GM03348 (cell line): ENCODE measurements around the gene NDUFS7.
"Not testable (repeated sequence)": the region's sequence is repeated elsewhere in the genome, so short reads cannot be mapped to it uniquely, and the experiment has no call there.

ENCODE experiments used
- DNase-seq: peaks from one replicate; pipeline ENCODE4 v3.0.0; 2012; ENCODE audit warnings: low spot score

Gene NDUFS7

DNA sequence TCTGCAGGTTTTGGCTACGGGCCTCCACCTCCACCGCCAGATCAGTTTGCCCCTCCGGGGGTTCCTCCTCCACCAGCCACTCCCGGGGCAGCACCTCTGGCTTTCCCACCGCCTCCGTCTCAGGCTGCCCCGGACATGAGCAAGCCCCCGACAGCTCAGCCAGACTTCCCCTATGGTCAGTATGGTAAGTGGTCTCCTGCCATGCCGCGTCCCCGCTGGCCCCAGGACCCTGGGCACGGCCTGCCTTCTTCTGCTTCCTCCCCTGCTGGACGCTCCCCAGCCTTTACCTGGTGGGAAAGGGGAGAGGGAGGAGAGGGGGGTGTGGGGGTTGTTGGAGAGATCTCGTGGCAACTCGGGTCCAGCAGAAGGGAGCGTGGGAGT, 48.8 kb downstream of the NDUFS7 start:
- DNase-seq = no peak

GRCh38 chr19:1433119-1434039, 49.7 kb downstream of the NDUFS7 start:
- no peak for DNase-seq

DNA sequence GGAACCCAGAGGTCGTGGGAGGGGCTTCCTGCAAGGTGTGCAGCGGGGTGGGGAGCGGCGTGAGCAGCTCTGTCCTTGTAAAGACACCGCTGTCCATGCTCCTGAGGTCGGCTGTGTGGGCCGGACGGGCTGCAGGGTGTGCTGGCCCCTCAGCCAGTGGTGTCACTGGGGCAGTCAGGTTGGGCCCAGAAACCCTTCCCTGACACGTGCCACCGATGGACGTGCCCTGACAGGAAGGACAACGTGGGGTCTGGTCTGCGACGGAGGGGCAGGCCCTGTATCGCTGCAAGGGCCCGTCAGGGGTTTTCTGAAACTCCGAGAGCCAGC, 50.3 kb downstream of the NDUFS7 start:
- DNase-seq = no peak

- no peak for DNase-seq
Measured at GRCh38 chr19:1434577-1435060, 50.9 kb downstream of the NDUFS7 start.

DNA sequence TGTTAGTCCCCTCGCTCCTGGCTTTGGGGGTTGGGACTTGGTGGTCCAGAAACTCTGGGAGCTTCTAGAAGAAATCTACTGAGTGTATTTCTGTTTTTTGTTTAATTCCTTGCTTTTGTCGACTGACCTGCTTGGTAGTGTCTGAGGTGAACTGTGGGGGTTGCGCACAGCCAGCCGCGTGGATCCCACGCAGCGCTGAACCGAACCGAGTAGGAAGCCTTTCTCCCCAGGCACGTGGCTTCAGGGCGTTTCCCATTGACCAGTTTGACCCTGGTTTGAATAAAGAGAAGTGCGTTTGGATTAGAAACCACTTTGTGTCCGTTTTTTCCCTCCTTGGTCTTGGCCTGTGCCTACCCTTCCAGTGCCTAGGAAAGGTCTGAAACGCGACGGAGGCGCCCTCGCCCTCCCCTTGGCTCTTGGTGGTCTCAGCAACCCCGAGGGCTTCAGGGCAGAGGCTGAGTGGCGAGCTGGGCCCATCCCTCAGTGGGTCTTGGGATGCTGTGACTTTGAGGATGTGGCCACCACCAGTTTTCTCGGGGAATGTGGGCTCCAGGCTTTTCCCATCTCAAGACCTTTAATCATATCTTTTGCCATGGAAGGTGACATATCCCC, 51.8 kb downstream of the NDUFS7 start:
- DNase-seq = no peak

DNA sequence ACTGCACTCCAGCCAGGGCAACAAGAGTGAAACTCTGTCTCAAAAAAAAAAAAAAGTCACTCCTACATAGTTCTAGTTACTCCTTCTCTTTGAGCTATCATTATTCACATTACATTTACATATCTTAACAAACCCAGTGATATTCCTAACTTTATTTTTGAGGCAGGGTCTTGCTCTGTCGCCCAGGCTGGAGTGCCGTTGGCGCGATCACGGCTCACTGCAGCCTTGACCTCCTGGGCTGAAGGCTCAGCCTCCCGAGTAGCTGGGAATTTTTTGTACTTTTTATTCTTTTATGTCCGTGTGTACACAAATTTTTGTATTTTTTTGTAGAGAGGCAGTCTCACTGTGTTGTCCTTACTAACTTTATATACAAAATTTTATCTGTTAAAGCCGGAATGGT, 53.9 kb downstream of the NDUFS7 start:
- no peak for DNase-seq

DNA sequence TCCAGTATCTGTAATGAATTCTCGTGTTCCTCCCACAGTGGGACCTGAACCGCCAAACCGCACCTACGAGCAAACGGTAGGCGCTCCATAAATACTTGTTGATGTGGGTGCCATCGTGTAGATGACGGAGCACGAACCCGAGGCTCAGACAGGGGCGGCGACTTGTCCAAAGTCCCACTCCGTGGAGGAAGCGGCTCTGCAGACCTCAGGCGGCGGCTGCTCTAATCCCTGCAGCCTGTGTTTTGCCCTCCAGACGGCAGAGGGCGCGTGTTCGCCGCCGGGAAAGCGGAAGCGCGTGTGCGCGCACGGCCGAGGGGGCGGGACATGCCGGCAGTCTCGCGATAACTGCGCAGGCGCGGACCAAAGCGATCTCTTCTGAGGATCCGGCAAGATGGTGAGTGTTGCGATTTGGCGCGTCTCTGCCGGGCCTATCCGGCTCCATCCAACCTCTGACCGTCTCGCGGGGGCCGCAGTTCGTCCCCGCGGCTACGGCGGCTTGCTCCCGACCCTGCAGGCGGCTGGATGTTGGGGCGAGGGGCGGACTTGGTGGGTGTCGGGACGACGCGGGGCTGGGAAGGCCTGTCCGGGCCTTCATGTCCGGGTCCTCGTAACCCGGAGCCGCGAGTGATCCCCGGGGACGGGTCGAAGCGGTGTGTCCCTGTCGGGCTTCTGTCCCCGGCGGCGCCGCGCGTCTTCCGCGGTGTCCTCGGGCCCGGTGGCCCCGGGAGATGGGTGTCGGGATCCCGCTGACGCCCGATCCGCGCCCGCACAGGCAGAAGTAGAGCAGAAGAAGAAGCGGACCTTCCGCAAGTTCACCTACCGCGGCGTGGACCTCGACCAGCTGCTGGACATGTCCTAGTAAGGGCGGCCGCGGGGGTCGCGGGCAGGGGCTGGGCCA, 54.6 kb downstream of the NDUFS7 start, which contains the start of gene RPS15:
Gene RPS15, plus strand, starts transcription at position 362 of the 898 bp plus-strand sequence. Its CDS starts 30 bp downstream, at position 392.
- DNase-seq = peak; percentile 97

- DNase-seq = no peak
Measured at GRCh38 chr19:1438933-1439354, 55.2 kb downstream of the NDUFS7 start.

- DNase-seq = not testable (repeated sequence)
Measured at GRCh38 chr19:1439525-1440417, 56.1 kb downstream of the NDUFS7 start.

DNA sequence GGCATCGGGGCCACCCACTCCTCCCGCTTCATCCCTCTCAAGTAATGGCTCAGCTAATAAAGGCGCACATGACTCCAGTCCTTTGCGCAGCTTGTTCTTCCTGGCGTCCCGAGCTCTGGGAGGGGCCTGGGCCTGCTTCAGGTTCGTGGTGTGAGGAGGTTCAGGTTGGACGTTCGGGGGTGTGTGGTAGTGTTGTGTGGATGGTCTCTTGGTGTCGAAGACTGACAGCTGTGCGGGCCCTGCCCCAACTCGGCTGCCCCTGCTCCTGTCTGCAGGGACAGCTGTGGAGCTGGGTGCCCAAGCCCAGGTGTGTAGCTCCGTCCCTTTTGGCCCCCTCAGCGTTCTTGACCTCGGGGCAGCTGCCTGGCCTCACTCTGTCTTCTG, 56.7 kb downstream of the NDUFS7 start:
- DNase-seq = no peak

DNA sequence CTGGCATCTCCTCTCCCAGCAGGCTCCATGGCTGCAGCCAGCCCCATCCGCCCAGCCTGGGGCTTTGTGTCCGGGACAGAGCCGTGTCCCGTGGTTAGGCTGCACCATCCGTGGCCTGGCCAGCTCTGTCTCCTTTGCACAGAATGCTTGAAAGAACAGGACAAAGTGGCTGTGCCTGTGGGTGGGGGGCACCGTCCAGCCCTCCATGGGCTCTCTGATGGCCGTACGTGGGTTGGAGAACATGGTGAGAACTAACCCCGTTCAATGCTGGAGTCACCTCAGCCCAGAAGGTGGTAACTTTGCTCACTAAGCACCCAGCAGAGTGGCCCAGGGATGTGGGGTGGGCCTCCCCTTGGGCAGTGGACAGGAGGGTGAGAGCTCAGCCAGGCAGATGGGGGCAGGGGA, 57.3 kb downstream of the NDUFS7 start:
- DNase-seq = no peak

GRCh38 chr19:1441677-1442438, 58.2 kb downstream of the NDUFS7 start:
- DNase-seq = no peak
